Measurements from ENCODE around the gene NPRL2. TPM values are rescaled to one million over a fixed set of nuclear protein-coding genes. Genes with fewer than 3 reads are reported as not detected.
A peak's percentile ranks its signal among the peaks of the same experiment; 100 is the strongest.

The NPRL2 gene
- total RNA-seq, 1 donor from 2014 or later, result 23.3 TPM

- DNase-seq (ENCODE audit: low spot score in 2 of 2, unreplicated experiment in 2 of 2), result no peak
- Mint-ChIP-seq H3K27ac (no peak overlapping the region), H3K9me3 (no peaks in the 10 kb centered on the region), H3K4me1 (peaks cover 36% of the 10 kb centered on the region), H3K4me3 (peak overlapping the region; percentile 85), H3K36me3 (no peaks in the 10 kb centered on the region), H3K27me3 (ENCODE audit: low read depth) (peaks cover 57% of the 10 kb centered on the region)
- no peak for TF ChIP-seq CTCF (IDR thresholded peaks at IDR 0.05; ENCODE audit: unreplicated experiment)
Measured at GRCh38 chr3:50339485-50340146, 11.0 kb downstream of the NPRL2 start.

DNA sequence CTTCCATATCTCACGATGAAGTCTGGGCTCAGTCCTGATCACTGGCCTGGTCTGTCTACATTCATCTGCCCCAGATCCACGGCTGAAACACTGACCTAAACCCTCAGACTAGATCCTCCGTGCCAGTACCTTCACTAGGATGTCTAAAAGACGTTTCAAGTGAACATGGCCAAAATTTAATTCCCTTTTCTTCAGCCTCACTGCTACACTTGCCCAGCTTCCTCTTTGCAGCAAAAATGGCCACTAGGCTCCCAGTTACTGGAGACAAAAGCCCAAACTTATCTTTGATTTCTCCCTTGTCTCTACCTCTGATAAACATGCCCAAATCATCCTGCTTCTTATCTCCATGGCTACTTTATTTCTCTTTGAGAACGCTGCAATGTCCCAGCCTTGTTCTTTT lies 11.6 kb downstream of the NPRL2 start:
- H3K27ac Mint-ChIP-seq, result peak overlapping the region; percentile 99
- peaks cover 40% of the 10 kb centered on the region for H3K4me1 Mint-ChIP-seq
- DNase-seq (ENCODE audit: low spot score in 2 of 2, unreplicated experiment in 2 of 2), result no peak
- no peaks in the 10 kb centered on the region for H3K9me3 Mint-ChIP-seq
- peaks cover 53% of the 10 kb centered on the region for H3K27me3 Mint-ChIP-seq (ENCODE audit: low read depth)
- no peak for TF ChIP-seq CTCF (IDR thresholded peaks at IDR 0.05; ENCODE audit: unreplicated experiment)
- no peaks in the 10 kb centered on the region for H3K36me3 Mint-ChIP-seq
- peak overlapping the region; percentile 85 for H3K4me3 Mint-ChIP-seq

DNA sequence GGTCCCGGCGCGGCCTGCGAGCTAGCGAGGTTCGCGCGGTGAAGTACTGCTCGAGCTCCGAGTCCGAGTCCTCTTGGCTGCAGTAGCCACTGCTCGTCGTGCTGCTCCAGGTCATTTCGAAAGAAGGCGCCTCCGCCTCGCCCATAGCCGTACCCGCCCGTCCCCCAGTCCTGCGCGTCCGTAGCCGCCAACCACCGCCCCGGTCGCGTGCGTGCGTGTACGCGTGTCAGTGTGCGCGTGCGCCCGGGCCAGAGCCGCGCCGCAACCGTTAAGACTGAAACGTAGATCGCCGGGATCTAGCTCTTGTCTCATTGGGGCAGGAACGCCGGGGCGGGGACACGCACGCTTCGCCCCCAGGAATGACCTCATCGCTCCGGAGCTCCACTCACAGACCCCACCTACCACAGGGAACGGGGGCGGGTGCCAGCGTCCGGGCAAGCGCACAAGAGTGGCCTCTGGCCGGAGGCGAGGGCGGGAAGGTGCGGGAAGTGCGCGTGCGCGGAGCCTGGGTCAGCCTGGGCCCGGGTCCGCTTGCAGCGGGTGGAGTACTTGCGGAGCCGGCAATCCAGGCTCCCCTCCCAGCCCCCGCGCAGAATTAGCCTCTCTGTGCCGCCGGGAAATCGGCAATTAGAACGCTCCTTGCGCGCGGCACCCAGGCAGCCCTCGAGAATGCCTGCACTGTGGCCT lies 13.3 kb downstream of the NPRL2 start:
- no peak for TF ChIP-seq CTCF (IDR thresholded peaks at IDR 0.05; ENCODE audit: unreplicated experiment)
- H3K9me3 Mint-ChIP-seq, result no peaks in the 10 kb centered on the region
- peak overlapping the region; percentile 85 for H3K4me3 Mint-ChIP-seq
- H3K36me3 Mint-ChIP-seq, result no peaks in the 10 kb centered on the region
- DNase-seq (ENCODE audit: low spot score in 2 of 2, unreplicated experiment in 2 of 2), result peak; percentile 94 to 95
- peaks cover 45% of the 10 kb centered on the region for H3K4me1 Mint-ChIP-seq
- peak overlapping the region; percentile 99 for H3K27ac Mint-ChIP-seq
- peaks cover 37% of the 10 kb centered on the region for H3K27me3 Mint-ChIP-seq (ENCODE audit: low read depth)

- Mint-ChIP-seq H3K9me3 (no peaks in the 10 kb centered on the region), H3K36me3 (no peaks in the 10 kb centered on the region), H3K4me1 (peaks cover 45% of the 10 kb centered on the region), H3K4me3 (peak overlapping the region; percentile 85), H3K27me3 (ENCODE audit: low read depth) (peaks cover 30% of the 10 kb centered on the region), H3K27ac (peak overlapping the region; percentile 93)
- no peak for DNase-seq (ENCODE audit: low spot score in 2 of 2, unreplicated experiment in 2 of 2)
- no peak for TF ChIP-seq CTCF (IDR thresholded peaks at IDR 0.05; ENCODE audit: unreplicated experiment)
Measured at GRCh38 chr3:50336452-50337174, 14.0 kb downstream of the NPRL2 start.

GRCh38 chr3:50334339-50335075 lies 16.1 kb downstream of the NPRL2 start:
- H3K36me3 Mint-ChIP-seq, result peaks cover 5% of the 10 kb centered on the region
- no peak for TF ChIP-seq CTCF (IDR thresholded peaks at IDR 0.05; ENCODE audit: unreplicated experiment)
- no peaks in the 10 kb centered on the region for H3K9me3 Mint-ChIP-seq
- H3K27me3 Mint-ChIP-seq (ENCODE audit: low read depth), result peaks cover 11% of the 10 kb centered on the region
- no peak for DNase-seq (ENCODE audit: low spot score in 2 of 2, unreplicated experiment in 2 of 2)
- H3K4me3 Mint-ChIP-seq, result peak overlapping the region; percentile 30
- no peak overlapping the region for H3K27ac Mint-ChIP-seq
- peaks cover 38% of the 10 kb centered on the region for H3K4me1 Mint-ChIP-seq

Measured in mesothelial cell of epicardium (in vitro differentiated cells).